ENCODE results near the gene CKS1B.

DNA sequence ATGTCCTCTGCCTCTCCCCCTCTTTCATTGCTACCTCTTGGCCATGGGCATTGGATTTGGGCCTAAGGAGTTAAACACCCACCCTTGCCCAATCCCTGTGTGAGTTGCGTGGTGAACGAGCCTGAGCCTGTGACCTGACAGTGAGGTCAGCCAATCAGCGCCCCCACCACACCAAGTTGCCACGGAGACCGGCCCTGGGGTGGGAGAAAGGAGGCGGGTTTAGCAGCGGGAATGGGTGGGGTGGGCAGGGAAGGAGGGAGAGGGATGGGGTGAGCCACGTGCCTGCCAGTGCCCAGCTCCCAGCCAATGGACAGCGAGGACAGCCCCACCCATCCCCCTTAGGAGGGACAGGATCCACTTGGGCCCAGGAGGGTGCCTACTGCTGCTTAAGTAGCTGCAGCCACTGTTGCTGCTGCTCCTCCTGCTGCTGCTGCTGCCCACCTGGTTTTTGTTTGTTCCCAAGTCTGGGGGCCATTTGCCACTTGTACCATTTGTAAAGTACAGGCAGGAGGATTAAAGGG is 37.6 kb downstream of the CKS1B start:
- TF ChIP-seq, protein P1, sequence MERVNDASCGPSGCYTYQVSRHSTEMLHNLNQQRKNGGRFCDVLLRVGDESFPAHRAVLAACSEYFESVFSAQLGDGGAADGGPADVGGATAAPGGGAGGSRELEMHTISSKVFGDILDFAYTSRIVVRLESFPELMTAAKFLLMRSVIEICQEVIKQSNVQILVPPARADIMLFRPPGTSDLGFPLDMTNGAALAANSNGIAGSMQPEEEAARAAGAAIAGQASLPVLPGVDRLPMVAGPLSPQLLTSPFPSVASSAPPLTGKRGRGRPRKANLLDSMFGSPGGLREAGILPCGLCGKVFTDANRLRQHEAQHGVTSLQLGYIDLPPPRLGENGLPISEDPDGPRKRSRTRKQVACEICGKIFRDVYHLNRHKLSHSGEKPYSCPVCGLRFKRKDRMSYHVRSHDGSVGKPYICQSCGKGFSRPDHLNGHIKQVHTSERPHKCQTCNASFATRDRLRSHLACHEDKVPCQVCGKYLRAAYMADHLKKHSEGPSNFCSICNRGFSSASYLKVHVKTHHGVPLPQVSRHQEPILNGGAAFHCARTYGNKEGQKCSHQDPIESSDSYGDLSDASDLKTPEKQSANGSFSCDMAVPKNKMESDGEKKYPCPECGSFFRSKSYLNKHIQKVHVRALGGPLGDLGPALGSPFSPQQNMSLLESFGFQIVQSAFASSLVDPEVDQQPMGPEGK (CRISPR knock-in tag; IDR thresholded peaks at IDR 0.05; ENCODE audit: borderline replicate concordance): no peak
- TF ChIP-seq TCF4 (CRISPR knock-in tag; IDR thresholded peaks at IDR 0.05; ENCODE audit: borderline replicate concordance) (no peak), ZFP3 (CRISPR knock-in tag; IDR thresholded peaks at IDR 0.05) (no peak)
